Neural cell (in vitro differentiated cells): ENCODE measurements around the gene RANBP9. TPM values are rescaled to one million over a fixed set of nuclear protein-coding genes. Genes with fewer than 3 reads are reported as not detected.

Experiments
- H2AFZ ChIP-seq: fragments of 200-600, 300-800 bp; sonication (generic), shearing (Covaris generic); 2 replicates; pipeline ENCODE4 v1.6.0; 2014; ENCODE audit warnings: low read depth, mild to moderate bottlenecking, antibody characterized with exemption, low read length, moderate library complexity
- H3F3A ChIP-seq: fragments of 200-600 bp; shearing (Covaris generic); 2 replicates; pipeline ENCODE4 v1.6.1; 2016; ENCODE audit warnings: mild to moderate bottlenecking, moderate library complexity, mixed read lengths, antibody characterized with exemption, low read length; ENCODE audit not compliant: insufficient read depth, poor library complexity, severe bottlenecking
- H3K27ac ChIP-seq: fragments of 200-600, 300-800 bp; sonication (generic), shearing (Covaris generic); 2 replicates; pipeline ENCODE4 v1.5.1; 2014; ENCODE audit warnings: mild to moderate bottlenecking, low read length, moderate library complexity
- H3K27me3 ChIP-seq: fragments of 300-800, 200-600 bp; sonication (generic), shearing (Covaris generic); 2 replicates; pipeline ENCODE4 v1.6.0; 2014; ENCODE audit warnings: mild to moderate bottlenecking, low read depth, low read length, moderate library complexity; ENCODE audit not compliant: insufficient read depth
- H3K36me3 ChIP-seq: fragments of 300-800, 200-600 bp; sonication (generic), shearing (Covaris generic); 2 replicates; pipeline ENCODE4 v1.5.1; 2014; ENCODE audit warnings: mild to moderate bottlenecking, antibody characterized with exemption, low read length, moderate library complexity; ENCODE audit not compliant: insufficient read depth
- H3K4me2 ChIP-seq: fragments of 300-800, 200-600 bp; sonication (generic), shearing (Covaris generic); 2 replicates; pipeline ENCODE4 v1.6.0; 2014; ENCODE audit warnings: mild to moderate bottlenecking, low read length
- H3K4me3 ChIP-seq: fragments of 300-800, 200-600 bp; sonication (generic), shearing (Covaris generic); 2 replicates; pipeline ENCODE4 v1.5.1; 2014; ENCODE audit warnings: mild to moderate bottlenecking, low read length, moderate library complexity
- H3K79me2 ChIP-seq: fragments of 200-600 bp; shearing (Covaris generic); replicated peaks from 2 replicates; pipeline ENCODE4 v1.6.0; 2014; ENCODE audit warnings: mild to moderate bottlenecking, low read length, moderate library complexity; ENCODE audit not compliant: insufficient read depth
- H3K9ac ChIP-seq: fragments of 300-800, 200-600 bp; sonication (generic), shearing (Covaris generic); 2 replicates; pipeline ENCODE4 v1.6.1; 2016; ENCODE audit warnings: mild to moderate bottlenecking, low read length, mixed read lengths
- H3K9me2 ChIP-seq: fragments of 200-600 bp; shearing (Covaris generic); 2 replicates; pipeline ENCODE4 v1.6.1; 2016; ENCODE audit warnings: mild to moderate bottlenecking, low read length, mixed read lengths; ENCODE audit not compliant: insufficient read depth
- H3K9me3 ChIP-seq: fragments of 200-600, 300-800 bp; sonication (generic), shearing (Covaris generic); 2 replicates; pipeline ENCODE4 v1.6.1; 2016; ENCODE audit warnings: mild to moderate bottlenecking, mixed run types, low read length, moderate library complexity, mixed read lengths
- H4K20me1 ChIP-seq: fragments of 200-600 bp; shearing (Covaris generic); 2 replicates; pipeline ENCODE4 v1.6.1; 2016; ENCODE audit warnings: mild to moderate bottlenecking, mixed run types; ENCODE audit not compliant: insufficient read depth
- CTCF ChIP-seq: fragments of 450-650 bp; IDR thresholded peaks from 2 replicates; pipeline ENCODE4 v1.5.1; 2014; ENCODE audit warnings: antibody characterized with exemption, mild to moderate bottlenecking, moderate library complexity; ENCODE audit not compliant: poor library complexity, severe bottlenecking
- EP300 ChIP-seq: fragments of 450-650 bp; conservative IDR thresholded peaks from 2 replicates; pipeline ENCODE4 v1.6.1; 2014; ENCODE audit warnings: antibody characterized with exemption, mild to moderate bottlenecking, moderate library complexity; ENCODE audit not compliant: poor library complexity, severe bottlenecking
- EZH2 ChIP-seq: fragments of 200-600, 300-800 bp; shearing (Covaris generic), sonication (generic); IDR thresholded peaks from 2 replicates; pipeline ENCODE4 v1.6.1; 2014; ENCODE audit warnings: antibody characterized with exemption, low read length, borderline replicate concordance, mild to moderate bottlenecking; ENCODE audit not compliant: insufficient read depth, poor library complexity, severe bottlenecking
- MXI1 ChIP-seq: fragments of 450-650 bp; conservative IDR thresholded peaks from 2 replicates; pipeline ENCODE4 v1.6.1; 2014; ENCODE audit warnings: antibody characterized with exemption, mild to moderate bottlenecking; ENCODE audit not compliant: poor library complexity, severe bottlenecking
- POLR2AphosphoS5 ChIP-seq: IDR thresholded peaks from 2 replicates; pipeline ENCODE4 v1.6.1; 2012
- RAD21 ChIP-seq: fragments of 450-650 bp; conservative IDR thresholded peaks from 2 replicates; pipeline ENCODE4 v1.6.1; 2014; ENCODE audit warnings: antibody characterized with exemption, mild to moderate bottlenecking, moderate library complexity
- SMC3 ChIP-seq: fragments of 450-650 bp; conservative IDR thresholded peaks from 2 replicates; pipeline ENCODE4 v1.6.1; 2014; ENCODE audit warnings: antibody characterized with exemption, mild to moderate bottlenecking, moderate library complexity; ENCODE audit not compliant: poor library complexity
- TAF1 ChIP-seq: IDR thresholded peaks from 2 replicates; pipeline ENCODE4 v1.6.1; 2012; ENCODE audit warnings: low read depth
- polyA plus RNA-seq: library from polyadenylated mRNA; depleted of rRNA; stranded (reverse); fragments of >200 nt; gene quantifications from 2 replicates; pipeline ENCODE4 v1.2.3, GENCODE V29; 2014
- TF ChIP-seq, protein P1 (sequence below): IDR thresholded peaks from 2 replicates; pipeline ENCODE4 v1.6.1; 2012; ENCODE audit warnings: borderline replicate concordance

Gene RANBP9
- polyA plus RNA-seq, 1 donor from 2014 or later, result 52.2 TPM

DNA sequence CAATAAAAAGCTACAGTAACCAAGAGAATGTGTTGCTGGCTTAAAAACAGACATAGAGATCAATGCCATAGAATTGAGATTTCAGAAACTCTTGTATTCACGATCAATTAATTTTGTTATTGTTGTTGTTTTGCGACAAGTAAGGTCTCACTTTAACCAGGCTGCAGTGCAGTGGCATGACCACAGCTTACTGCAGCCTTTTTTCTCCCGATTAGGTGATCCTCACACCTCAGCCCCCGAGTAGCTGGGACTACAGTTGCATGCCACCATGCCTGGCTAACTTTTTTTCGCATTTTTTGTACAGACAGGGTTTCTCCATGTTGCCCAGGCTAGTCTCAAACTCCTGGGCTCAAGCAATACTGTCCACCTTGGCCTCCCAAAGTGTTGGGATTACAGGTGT lies 42.2 kb downstream of the RANBP9 start:
- Histone ChIP-seq H3K36me3 (no peaks in the 10 kb centered on the region), H3K4me3 (no peak overlapping the region), H3K9ac (no peak overlapping the region), H3F3A (no peaks in the 10 kb centered on the region), H3K27ac (no peak overlapping the region), H3K4me2 (no peak overlapping the region), H3K27me3 (no peaks in the 10 kb centered on the region), H3K9me3 (no peaks in the 10 kb centered on the region), H3K9me2 (no peaks in the 10 kb centered on the region), H4K20me1 (no peaks in the 10 kb centered on the region), H2AFZ (no peak overlapping the region), H3K79me2 (peaks cover 85% of the 10 kb centered on the region)
- TF ChIP-seq, protein P1, sequence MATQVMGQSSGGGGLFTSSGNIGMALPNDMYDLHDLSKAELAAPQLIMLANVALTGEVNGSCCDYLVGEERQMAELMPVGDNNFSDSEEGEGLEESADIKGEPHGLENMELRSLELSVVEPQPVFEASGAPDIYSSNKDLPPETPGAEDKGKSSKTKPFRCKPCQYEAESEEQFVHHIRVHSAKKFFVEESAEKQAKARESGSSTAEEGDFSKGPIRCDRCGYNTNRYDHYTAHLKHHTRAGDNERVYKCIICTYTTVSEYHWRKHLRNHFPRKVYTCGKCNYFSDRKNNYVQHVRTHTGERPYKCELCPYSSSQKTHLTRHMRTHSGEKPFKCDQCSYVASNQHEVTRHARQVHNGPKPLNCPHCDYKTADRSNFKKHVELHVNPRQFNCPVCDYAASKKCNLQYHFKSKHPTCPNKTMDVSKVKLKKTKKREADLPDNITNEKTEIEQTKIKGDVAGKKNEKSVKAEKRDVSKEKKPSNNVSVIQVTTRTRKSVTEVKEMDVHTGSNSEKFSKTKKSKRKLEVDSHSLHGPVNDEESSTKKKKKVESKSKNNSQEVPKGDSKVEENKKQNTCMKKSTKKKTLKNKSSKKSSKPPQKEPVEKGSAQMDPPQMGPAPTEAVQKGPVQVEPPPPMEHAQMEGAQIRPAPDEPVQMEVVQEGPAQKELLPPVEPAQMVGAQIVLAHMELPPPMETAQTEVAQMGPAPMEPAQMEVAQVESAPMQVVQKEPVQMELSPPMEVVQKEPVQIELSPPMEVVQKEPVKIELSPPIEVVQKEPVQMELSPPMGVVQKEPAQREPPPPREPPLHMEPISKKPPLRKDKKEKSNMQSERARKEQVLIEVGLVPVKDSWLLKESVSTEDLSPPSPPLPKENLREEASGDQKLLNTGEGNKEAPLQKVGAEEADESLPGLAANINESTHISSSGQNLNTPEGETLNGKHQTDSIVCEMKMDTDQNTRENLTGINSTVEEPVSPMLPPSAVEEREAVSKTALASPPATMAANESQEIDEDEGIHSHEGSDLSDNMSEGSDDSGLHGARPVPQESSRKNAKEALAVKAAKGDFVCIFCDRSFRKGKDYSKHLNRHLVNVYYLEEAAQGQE, result no peak
- TF ChIP-seq EZH2 (no peak), MXI1 (no peak), CTCF (no peak), POLR2AphosphoS5 (no peak), RAD21 (no peak), SMC3 (no peak), EP300 (no peak), TAF1 (no peak)

DNA sequence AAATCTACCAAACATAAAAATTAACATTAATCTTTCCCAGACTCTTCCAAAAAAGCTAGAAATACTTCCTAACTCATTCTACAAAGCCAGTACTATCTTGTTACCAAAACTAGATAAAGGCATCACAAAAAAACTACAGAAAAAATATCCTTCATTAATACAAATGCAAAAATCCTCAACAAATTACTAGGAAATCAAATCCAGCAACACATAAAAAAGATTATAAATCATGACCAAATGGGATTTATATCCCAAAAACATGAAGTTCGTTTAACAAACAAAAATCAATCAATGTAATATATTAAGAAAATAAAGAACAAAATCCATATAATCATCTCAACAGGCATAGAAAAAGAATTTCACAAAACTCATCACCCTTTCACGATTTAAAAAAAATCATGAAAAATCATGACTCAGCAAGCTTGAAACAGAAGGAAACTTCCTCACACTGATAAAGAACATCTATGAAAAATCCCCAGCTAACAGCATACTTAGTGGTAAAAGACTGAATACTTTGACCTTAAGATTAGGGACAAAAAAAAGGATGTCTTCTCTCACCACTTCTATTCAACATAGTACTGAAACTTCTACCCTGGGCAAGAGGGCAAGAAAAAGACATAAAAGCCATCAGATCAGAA lies 43.2 kb downstream of the RANBP9 start:
- H3K9me2 ChIP-seq, result no peaks in the 10 kb centered on the region
- H3K4me2 ChIP-seq, result no peak overlapping the region
- H3K36me3 ChIP-seq, result no peaks in the 10 kb centered on the region
- no peak overlapping the region for H3K9ac ChIP-seq
- H4K20me1 ChIP-seq, result no peaks in the 10 kb centered on the region
- no peaks in the 10 kb centered on the region for H3F3A ChIP-seq
- TF ChIP-seq, protein P1, result no peak
- no peak for TF ChIP-seq POLR2AphosphoS5
- TF ChIP-seq TAF1, result no peak
- no peak for TF ChIP-seq CTCF
- no peak for TF ChIP-seq EP300
- no peak for TF ChIP-seq RAD21
- no peak for TF ChIP-seq SMC3
- TF ChIP-seq MXI1, result no peak
- no peak for TF ChIP-seq EZH2
- no peaks in the 10 kb centered on the region for H3K27me3 ChIP-seq
- no peak overlapping the region for H3K27ac ChIP-seq
- no peak overlapping the region for H2AFZ ChIP-seq
- peaks cover 87% of the 10 kb centered on the region for H3K79me2 ChIP-seq
- H3K9me3 ChIP-seq, result no peaks in the 10 kb centered on the region
- H3K4me3 ChIP-seq, result no peak overlapping the region
